ENCODE data around the gene RBM20. TPM values are rescaled to one million over a fixed set of nuclear protein-coding genes. Genes with fewer than 3 reads are reported as not detected.

The RBM20 gene
- total and polyA plus RNA-seq, 2 donors from 2014 or later, result 0.88 to 2.1 TPM

DNA sequence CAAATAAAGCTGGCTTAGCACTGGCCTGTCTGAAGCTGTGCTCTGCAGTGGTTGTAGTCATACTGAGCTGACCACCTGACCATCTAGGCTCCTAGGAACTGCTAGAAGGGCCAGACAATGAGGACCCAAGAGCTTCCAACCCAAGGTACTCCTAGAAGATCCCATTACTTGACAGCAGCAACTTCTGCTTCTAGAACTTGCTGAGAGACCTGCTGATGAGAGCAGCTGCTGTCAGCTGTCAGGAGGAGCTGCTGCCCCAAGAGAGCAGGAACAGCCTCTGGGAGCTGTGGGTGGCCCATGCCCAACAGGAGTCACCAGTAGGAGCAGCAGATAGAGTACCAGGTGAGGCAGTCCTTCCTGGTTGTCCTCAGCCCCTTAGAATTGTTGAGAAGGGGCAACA is 70.2 kb downstream of the RBM20 start:
- Histone ChIP-seq H3K4me1 (ENCODE audit: control insufficient read depth in 2 of 3, insufficient read depth in 2 of 3, low read depth in 1 of 3, low read length in 3 of 3) (no peaks in the 10 kb centered on the region), H3K36me3 (ENCODE audit: control insufficient read depth in 2 of 3, insufficient read depth in 3 of 3, low read length in 3 of 3) (no peaks in the 10 kb centered on the region), H3K27me3 (ENCODE audit: control insufficient read depth, insufficient read depth, low read length) (no peaks in the 10 kb centered on the region), H3K9me3 (ENCODE audit: control insufficient read depth in 2 of 3, insufficient read depth in 1 of 3, low read length in 3 of 3) (no peaks in the 10 kb centered on the region), H3K9ac (ENCODE audit: low read length in 3 of 3) (no peak overlapping the region), H3K27ac (ENCODE audit: low read depth in 2 of 2, low read length in 2 of 2) (no peak overlapping the region), H3K4me3 (ENCODE audit: low read length in 3 of 3) (no peak overlapping the region)
- no peak for DNase-seq
- intact Hi-C loops (cut with DNase I), result no loop called here
- FAIRE-seq, result no peak
- TF ChIP-seq, protein P1, sequence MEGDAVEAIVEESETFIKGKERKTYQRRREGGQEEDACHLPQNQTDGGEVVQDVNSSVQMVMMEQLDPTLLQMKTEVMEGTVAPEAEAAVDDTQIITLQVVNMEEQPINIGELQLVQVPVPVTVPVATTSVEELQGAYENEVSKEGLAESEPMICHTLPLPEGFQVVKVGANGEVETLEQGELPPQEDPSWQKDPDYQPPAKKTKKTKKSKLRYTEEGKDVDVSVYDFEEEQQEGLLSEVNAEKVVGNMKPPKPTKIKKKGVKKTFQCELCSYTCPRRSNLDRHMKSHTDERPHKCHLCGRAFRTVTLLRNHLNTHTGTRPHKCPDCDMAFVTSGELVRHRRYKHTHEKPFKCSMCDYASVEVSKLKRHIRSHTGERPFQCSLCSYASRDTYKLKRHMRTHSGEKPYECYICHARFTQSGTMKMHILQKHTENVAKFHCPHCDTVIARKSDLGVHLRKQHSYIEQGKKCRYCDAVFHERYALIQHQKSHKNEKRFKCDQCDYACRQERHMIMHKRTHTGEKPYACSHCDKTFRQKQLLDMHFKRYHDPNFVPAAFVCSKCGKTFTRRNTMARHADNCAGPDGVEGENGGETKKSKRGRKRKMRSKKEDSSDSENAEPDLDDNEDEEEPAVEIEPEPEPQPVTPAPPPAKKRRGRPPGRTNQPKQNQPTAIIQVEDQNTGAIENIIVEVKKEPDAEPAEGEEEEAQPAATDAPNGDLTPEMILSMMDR (IDR thresholded peaks at IDR 0.05; ENCODE audit: borderline replicate concordance, extremely low read depth, insufficient read depth), result no peak

DNA sequence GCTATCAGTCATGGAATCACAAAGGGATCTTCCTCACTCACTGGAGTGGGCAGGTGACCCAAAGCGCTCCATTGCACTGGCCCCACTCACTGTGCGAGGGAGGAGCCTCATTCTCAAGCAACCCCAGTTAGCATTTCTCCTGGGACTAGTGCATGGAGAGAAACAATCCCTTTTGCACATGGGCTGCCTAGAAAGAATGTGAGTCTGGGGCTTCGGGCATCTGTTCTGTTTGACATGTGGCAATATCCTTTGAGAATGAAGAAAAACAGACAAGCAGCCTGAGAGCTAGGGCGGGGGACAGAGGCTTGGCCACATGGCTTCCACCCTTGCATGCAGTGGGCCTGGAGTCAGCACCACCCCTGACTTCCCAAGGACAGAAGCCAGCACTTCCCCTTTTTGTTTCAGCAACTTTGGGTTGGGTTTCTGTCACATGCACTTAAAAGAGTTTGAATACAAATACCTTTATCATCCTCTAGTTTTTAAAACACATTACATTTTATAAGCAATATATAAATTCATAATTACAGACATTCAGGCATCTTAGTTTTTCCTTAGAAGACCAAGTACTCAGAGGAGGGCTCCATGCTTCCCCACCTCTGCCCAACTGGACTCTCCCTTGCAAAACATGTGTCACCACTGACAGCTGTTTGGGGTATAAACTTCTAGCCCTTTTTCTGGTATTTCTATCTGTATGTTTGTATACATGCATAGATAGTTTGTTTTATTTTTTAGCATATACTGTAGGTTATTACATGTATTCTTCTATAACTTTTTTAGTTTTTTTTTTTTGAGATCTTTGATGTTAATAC is 73.8 kb downstream of the RBM20 start:
- no peaks in the 10 kb centered on the region for H3K27me3 ChIP-seq (ENCODE audit: control insufficient read depth, insufficient read depth, low read length)
- TF ChIP-seq, protein P1 (IDR thresholded peaks at IDR 0.05; ENCODE audit: borderline replicate concordance, extremely low read depth, insufficient read depth), result no peak
- intact Hi-C loops (cut with DNase I), result no loop called here
- DNase-seq (no peak), FAIRE-seq (no peak)
- no peaks in the 10 kb centered on the region for H3K9me3 ChIP-seq (ENCODE audit: control insufficient read depth in 2 of 3, insufficient read depth in 1 of 3, low read length in 3 of 3)
- H3K36me3 ChIP-seq (ENCODE audit: control insufficient read depth in 2 of 3, insufficient read depth in 3 of 3, low read length in 3 of 3), result no peaks in the 10 kb centered on the region
- no peak overlapping the region for H3K27ac ChIP-seq (ENCODE audit: low read depth in 2 of 2, low read length in 2 of 2)
- no peaks in the 10 kb centered on the region for H3K4me1 ChIP-seq (ENCODE audit: control insufficient read depth in 2 of 3, insufficient read depth in 2 of 3, low read depth in 1 of 3, low read length in 3 of 3)
- H3K9ac ChIP-seq (ENCODE audit: low read length in 3 of 3), result no peak overlapping the region
- H3K4me3 ChIP-seq (ENCODE audit: low read length in 3 of 3), result no peak overlapping the region

DNA sequence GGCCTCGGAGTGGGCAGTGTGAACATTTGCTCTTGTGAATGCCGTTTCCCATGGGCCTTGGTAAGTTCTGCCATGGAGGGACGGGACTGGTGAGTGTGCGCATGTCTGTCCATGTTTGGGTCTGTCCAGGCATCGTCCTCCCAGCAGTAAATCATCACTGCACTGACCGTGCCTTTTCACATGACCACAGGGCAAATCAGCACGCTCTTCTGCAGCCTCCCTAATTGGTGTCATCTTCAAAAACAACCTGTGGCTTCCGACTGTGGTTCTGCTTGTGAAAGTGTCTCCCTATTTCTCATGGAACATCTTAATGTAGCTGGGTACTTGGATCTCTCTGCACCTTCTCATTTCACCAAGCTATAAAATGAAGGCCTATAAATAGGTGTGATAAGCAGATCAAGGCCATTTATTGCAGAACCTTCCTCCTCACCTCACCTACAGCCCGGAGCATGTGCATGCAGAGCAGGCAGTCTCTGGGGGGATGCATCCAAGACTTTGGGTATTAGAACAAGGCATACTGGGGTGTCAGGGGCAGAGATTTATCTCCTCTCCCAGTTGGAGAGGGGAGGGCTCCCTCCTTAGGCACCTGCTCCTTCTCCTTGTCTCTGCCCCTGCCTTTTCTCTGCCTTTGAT is 77.4 kb downstream of the RBM20 start:
- DNase-seq, result no peak
- Histone ChIP-seq H3K4me3 (ENCODE audit: low read length in 3 of 3) (no peak overlapping the region), H3K27ac (ENCODE audit: low read depth in 2 of 2, low read length in 2 of 2) (no peak overlapping the region), H3K27me3 (ENCODE audit: control insufficient read depth, insufficient read depth, low read length) (no peaks in the 10 kb centered on the region), H3K36me3 (ENCODE audit: control insufficient read depth in 2 of 3, insufficient read depth in 3 of 3, low read length in 3 of 3) (no peaks in the 10 kb centered on the region), H3K9me3 (ENCODE audit: control insufficient read depth in 2 of 3, insufficient read depth in 1 of 3, low read length in 3 of 3) (no peaks in the 10 kb centered on the region), H3K4me1 (ENCODE audit: control insufficient read depth in 2 of 3, insufficient read depth in 2 of 3, low read depth in 1 of 3, low read length in 3 of 3) (peaks cover 0 to 4% (median 0%) of the 10 kb centered on the region in 3 donors), H3K9ac (ENCODE audit: low read length in 3 of 3) (no peak overlapping the region)
- no peak for FAIRE-seq
- TF ChIP-seq, protein P1 (IDR thresholded peaks at IDR 0.05; ENCODE audit: borderline replicate concordance, extremely low read depth, insufficient read depth), result no peak
- intact Hi-C loops (cut with DNase I), result no loop called here
